ENCODE data around the gene ADAMTS4. TPM values are rescaled to one million over a fixed set of nuclear protein-coding genes. Genes with fewer than 3 reads are reported as not detected.

Gene ADAMTS4
- total and polyA plus RNA-seq, 9 of the 15 experiments (the other 6 are each of a cell fraction or from before 2014, with no cell fraction given): 0.07 to 3.7 (median 0.41) TPM

GRCh38 chr1:161200992-161201835, 2.4 kb upstream of the ADAMTS4 start (continued):
- TF ChIP-seq ZBTB11 (CRISPR knock-in tag; IDR thresholded peaks at IDR 0.05): no peak
- no peak for TF ChIP-seq POLR3A (IDR thresholded peaks at IDR 0.05; ENCODE audit: borderline replicate concordance, extremely low read depth, insufficient read depth, insufficient read length)
- TF ChIP-seq ZFP36 (IDR thresholded peaks at IDR 0.05; ENCODE audit: low read depth, low read length, partially characterized antibody): no peak
- no peak for TF ChIP-seq FOXJ3 (CRISPR knock-in tag; IDR thresholded peaks at IDR 0.05)
- TF ChIP-seq RNF2 (IDR thresholded peaks at IDR 0.05): no peak
- no peak for TF ChIP-seq NCOR1 (IDR thresholded peaks at IDR 0.05)
- TF ChIP-seq KAT7 (CRISPR knock-in tag; IDR thresholded peaks at IDR 0.05; ENCODE audit: borderline replicate concordance): no peak
